ENCODE results near the gene SPAG5. TPM values are rescaled to one million over a fixed set of nuclear protein-coding genes. Genes with fewer than 3 reads are reported as not detected.

Gene SPAG5
- total RNA-seq, 1 experiment from 2014 or later = 113 TPM

GRCh38 chr17:28574526-28574925 is 24.3 kb downstream of the SPAG5 start:
- peaks cover 2% of the 10 kb centered on the region; the same call in 1 of the 2 replicates for H3K36me3 ChIP-seq (ENCODE audit: control insufficient read depth, insufficient read depth, low read length)
- H3K27me3 ChIP-seq (replicated peaks; ENCODE audit: control insufficient read depth, insufficient read depth, low read length) = no peaks in the 10 kb centered on the region
- Mint-ChIP-seq H3K4me1 (ENCODE audit: low read depth, unreplicated experiment) (peaks cover 20% of the 10 kb centered on the region), H3K36me3 (ENCODE audit: insufficient read depth, unreplicated experiment) (peaks cover 12% of the 10 kb centered on the region), H3K27ac (ENCODE audit: unreplicated experiment) (no peak overlapping the region), H3K4me3 (ENCODE audit: unreplicated experiment) (no peak overlapping the region), H3K9me3 (ENCODE audit: unreplicated experiment) (no peaks in the 10 kb centered on the region), H3K27me3 (ENCODE audit: insufficient read depth, unreplicated experiment) (no peaks in the 10 kb centered on the region)
- no peak overlapping the region for H3K4me3 ChIP-seq (ENCODE audit: low read depth, low read length)
- no TSS peak for BruUV-seq (replicated peaks)
- H3K9me3 ChIP-seq = no peaks in the 10 kb centered on the region
- TF ChIP-seq CTCF (IDR thresholded peaks at IDR 0.05; ENCODE audit: insufficient read depth in 1 of 2, low read depth in 1 of 2, low read length in 1 of 2, severe bottlenecking in 1 of 2, unreplicated experiment in 1 of 2) = peak in 1 of 2 experiments; percentile 23
- ChIA-PET CTCF (no interaction called here), POLR2A (no interaction called here)
- intact Hi-C loops (cut with micrococcal nuclease; ENCODE audit: unreplicated experiment) = loop anchor here (10.0 kb wide), 1 partner anchor 240 kb away; the partner anchor contains the start of genes IFT20 and TNFAIP1
- no peak for DNase-seq
- H3K4me1 ChIP-seq = peaks cover 32% of the 10 kb centered on the region

- H3K9me3 ChIP-seq = no peaks in the 10 kb centered on the region
- intact Hi-C loops (cut with micrococcal nuclease; ENCODE audit: unreplicated experiment) = loop anchor here (10.0 kb wide), 1 partner anchor 239 kb away; the partner anchor contains the start of genes IFT20 and TNFAIP1
- ChIA-PET POLR2A (no interaction called here), CTCF (no interaction called here)
- TF ChIP-seq CTCF (IDR thresholded peaks at IDR 0.05; ENCODE audit: insufficient read depth in 1 of 2, low read depth in 1 of 2, low read length in 1 of 2, severe bottlenecking in 1 of 2, unreplicated experiment in 1 of 2) = no peak
- H3K36me3 ChIP-seq (ENCODE audit: control insufficient read depth, insufficient read depth, low read length) = peaks cover 1% of the 10 kb centered on the region; the same call in 1 of the 2 replicates
- Mint-ChIP-seq H3K36me3 (ENCODE audit: insufficient read depth, unreplicated experiment) (peaks cover 12% of the 10 kb centered on the region), H3K27ac (ENCODE audit: unreplicated experiment) (no peak overlapping the region), H3K4me1 (ENCODE audit: low read depth, unreplicated experiment) (peaks cover 20% of the 10 kb centered on the region), H3K4me3 (ENCODE audit: unreplicated experiment) (no peak overlapping the region), H3K9me3 (ENCODE audit: unreplicated experiment) (no peaks in the 10 kb centered on the region), H3K27me3 (ENCODE audit: insufficient read depth, unreplicated experiment) (no peaks in the 10 kb centered on the region)
- DNase-seq = no peak
- no TSS peak for BruUV-seq (replicated peaks)
- H3K4me1 ChIP-seq = peaks cover 32% of the 10 kb centered on the region
- H3K27me3 ChIP-seq (replicated peaks; ENCODE audit: control insufficient read depth, insufficient read depth, low read length) = no peaks in the 10 kb centered on the region
- no peak overlapping the region for H3K4me3 ChIP-seq (ENCODE audit: low read depth, low read length)
These were observed 24.8 kb downstream of the SPAG5 start for GRCh38 chr17:28573966-28574480.

GRCh38 chr17:28573521-28573920 is 25.3 kb downstream of the SPAG5 start:
- no peak for DNase-seq
- Histone ChIP-seq H3K36me3 (ENCODE audit: control insufficient read depth, insufficient read depth, low read length) (0 out of 2 replicates have a peak, but pooled peaks cover 1% of the 10 kb centered on the region), H3K27me3 (replicated peaks; ENCODE audit: control insufficient read depth, insufficient read depth, low read length) (no peaks in the 10 kb centered on the region), H3K9me3 (no peaks in the 10 kb centered on the region), H3K4me3 (ENCODE audit: low read depth, low read length) (no peak overlapping the region), H3K4me1 (peaks cover 32% of the 10 kb centered on the region)
- BruUV-seq (replicated peaks) = no TSS peak
- no peak overlapping the region for H3K4me3 Mint-ChIP-seq (ENCODE audit: unreplicated experiment)
- H3K27ac Mint-ChIP-seq (ENCODE audit: unreplicated experiment) = no peak overlapping the region
- no peak for TF ChIP-seq CTCF (IDR thresholded peaks at IDR 0.05; ENCODE audit: insufficient read depth in 1 of 2, low read depth in 1 of 2, low read length in 1 of 2, severe bottlenecking in 1 of 2, unreplicated experiment in 1 of 2)
- no peaks in the 10 kb centered on the region for H3K27me3 Mint-ChIP-seq (ENCODE audit: insufficient read depth, unreplicated experiment)
- H3K36me3 Mint-ChIP-seq (ENCODE audit: insufficient read depth, unreplicated experiment) = peaks cover 12% of the 10 kb centered on the region
- H3K9me3 Mint-ChIP-seq (ENCODE audit: unreplicated experiment) = no peaks in the 10 kb centered on the region
- CTCF ChIA-PET = no interaction called here
- POLR2A ChIA-PET = no interaction called here
- intact Hi-C loops (cut with micrococcal nuclease; ENCODE audit: unreplicated experiment) = loop anchor here (10.0 kb wide), 1 partner anchor 239 kb away; the partner anchor contains the start of genes IFT20 and TNFAIP1
- H3K4me1 Mint-ChIP-seq (ENCODE audit: low read depth, unreplicated experiment) = peaks cover 20% of the 10 kb centered on the region

Measured in Caco-2 (cell line).